Upper lobe of left lung (tissue), 6 donors: ENCODE results near the gene NME5. TPM values are rescaled to one million over a fixed set of nuclear protein-coding genes. Genes with fewer than 3 reads are reported as not detected.

Source experiments
- ATAC-seq, 2 donors: fragments of 200-7000 bp; cut with Tn5 transposase; one replicate each; pipeline ENCODE4 v1.9.1; 2022; ENCODE audit warnings: mild to moderate bottlenecking in 2 of 2, moderate library complexity in 2 of 2; ENCODE audit not compliant: low FRiP score in 2 of 2
- DNase-seq, 2 donors: peaks; one replicate each; pipeline ENCODE4 v3.0.0-alpha.2; 2019 to 2020
- H3K27ac ChIP-seq, 4 donors: fragments of 200-600 bp; sonication (generic); one replicate each; pipeline ENCODE4 v1.5.1; 2016 to 2019
- H3K27me3 ChIP-seq, 4 donors: fragments of 200-600 bp; sonication (generic); one replicate each; pipeline ENCODE4 v1.5.1; 2017 to 2019
- H3K36me3 ChIP-seq, 4 donors: fragments of 200-600 bp; sonication (generic); one replicate each; pipeline ENCODE4 v1.5.1; 2016 to 2019
- H3K4me1 ChIP-seq, 4 donors: fragments of 200-600 bp; sonication (generic); one replicate each; pipeline ENCODE4 v1.5.1; 2018 to 2019
- H3K4me3 ChIP-seq, 4 donors: fragments of 200-600 bp; sonication (generic); one replicate each; pipeline ENCODE4 v1.5.1; 2017 to 2019; ENCODE audit warnings: mild to moderate bottlenecking in 2 of 4, moderate library complexity in 1 of 4
- H3K9me3 ChIP-seq, 4 donors: fragments of 200-600 bp; sonication (generic); one replicate each; pipeline ENCODE4 v1.5.1; 2018 to 2019
- EP300 ChIP-seq, 4 donors: sonication (generic); formaldehyde crosslinking; IDR thresholded peaks; one replicate each; pipeline ENCODE4 v1.5.1; 2017; ENCODE audit warnings: antibody characterized with exemption in 4 of 4, control low read depth in 2 of 4
- POLR2A ChIP-seq, 4 donors: fragments of 450-650 bp; IDR thresholded peaks; one replicate each; pipeline ENCODE4 v1.5.1; 2016 to 2017; ENCODE audit warnings: antibody characterized with exemption in 4 of 4, mild to moderate bottlenecking in 2 of 4
- POLR2AphosphoS5 ChIP-seq, 2 donors: sonication (generic); formaldehyde crosslinking; IDR thresholded peaks; one replicate each; pipeline ENCODE4 v1.5.1; 2017; ENCODE audit warnings: antibody characterized with exemption in 2 of 2
- WGBS, 2 donors: methylation state at CpG; one replicate each; pipeline ENCODE4 v1.1.5; 2017 to 2018; 5-methylcytosine and 5-hydroxymethylcytosine counted together
- total RNA-seq, 6 donors: library from RNA; depleted of rRNA in 4 of 6; stranded (reverse); fragments of >200 nt in 4 of 6; gene quantifications; one replicate each; pipeline versions ENCODE4 v1.1.0 to v1.2.1, GENCODE V29; 2016 to 2021
- TF ChIP-seq, protein P1 (sequence below), 6 experiments: fragments of 450-650 bp in 4 of 6; fragments of 200-600 bp in 2 of 6; sonication (generic) in 2 of 6; IDR thresholded peaks; one replicate each; pipeline ENCODE4 v1.5.1; 2016 to 2019; ENCODE audit warnings: antibody characterized with exemption in 6 of 6
- donor health status: DM: no; HTN: no; CAD: no; lungs with moderate emphysema.
- donor health status: DM: no; HTN: yes; CAD: no; lungs with severe emphysema.

Gene NME5, protein sequence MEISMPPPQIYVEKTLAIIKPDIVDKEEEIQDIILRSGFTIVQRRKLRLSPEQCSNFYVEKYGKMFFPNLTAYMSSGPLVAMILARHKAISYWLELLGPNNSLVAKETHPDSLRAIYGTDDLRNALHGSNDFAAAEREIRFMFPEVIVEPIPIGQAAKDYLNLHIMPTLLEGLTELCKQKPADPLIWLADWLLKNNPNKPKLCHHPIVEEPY
- 10 to 100 TPM in 1 of 6 donors, 1 to 10 TPM in 4, not detected in 1; 1.6 to 22.8 (median 4.4) TPM for total RNA-seq

DNA sequence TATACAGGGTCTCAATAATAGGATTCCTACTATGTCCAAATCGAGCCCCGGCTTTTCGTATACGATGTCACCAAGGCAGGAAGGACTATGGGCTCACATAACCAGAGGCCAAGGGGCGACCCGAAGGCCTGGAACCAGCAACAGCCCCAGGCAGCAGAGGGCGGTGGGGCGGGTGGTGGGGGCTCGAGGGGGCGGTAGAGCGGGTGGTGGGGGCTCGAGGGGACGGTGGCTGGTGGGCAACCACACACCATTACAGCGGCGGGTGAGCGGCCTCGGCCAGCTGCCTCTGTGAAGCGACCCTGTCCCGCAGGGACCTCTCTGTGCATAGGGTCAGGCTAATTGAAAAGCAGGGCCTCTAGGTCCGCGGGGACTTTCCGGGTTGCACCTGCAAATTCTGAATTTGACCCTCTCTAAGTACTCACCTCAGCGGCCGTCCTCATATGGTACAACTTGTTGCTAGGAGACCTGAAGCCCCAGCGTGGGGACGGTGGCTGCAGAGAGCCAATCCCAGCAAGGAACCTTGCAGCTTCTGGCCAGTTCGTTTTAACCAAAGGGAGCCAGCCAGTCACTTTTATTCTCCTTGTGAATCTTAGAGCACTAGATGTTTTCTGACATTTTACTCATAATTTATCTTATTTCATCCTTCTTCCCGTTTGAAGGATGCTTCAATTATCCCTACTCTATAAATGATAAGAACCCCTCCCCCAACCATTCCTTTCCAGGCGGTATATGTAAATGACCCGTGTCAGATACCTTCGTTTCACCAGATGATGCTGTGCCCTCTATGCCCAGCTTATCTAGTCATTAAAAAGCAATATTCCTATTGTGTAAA is at the start of gene NME5:
NME5 (minus strand) TSS at position 480 of the 832 bp plus-strand sequence. CDS start 648 bp downstream, outside the sequence.
- peak; percentile 76 to 84 for ATAC-seq

DNA sequence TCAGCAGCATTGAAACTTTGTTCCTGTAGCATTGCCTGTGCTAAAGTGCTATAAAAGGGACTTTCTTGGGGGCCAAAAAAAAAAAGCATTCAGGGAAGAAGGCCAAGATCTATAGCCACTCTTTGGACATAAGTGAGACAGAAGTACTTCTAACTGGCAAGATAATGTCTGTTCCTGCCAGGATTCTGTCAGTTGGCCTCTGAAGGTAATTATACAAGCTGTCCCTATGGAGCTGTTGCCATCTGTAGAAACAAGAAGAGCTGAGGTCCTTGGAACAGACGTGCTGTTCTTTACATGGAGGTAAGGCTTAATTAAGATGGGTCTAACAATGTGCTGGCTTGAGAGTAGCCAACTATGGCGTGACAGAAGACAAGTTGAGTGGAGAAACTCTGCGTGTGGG is 49.4 kb upstream of the NME5 start:
- no peaks in the 10 kb centered on the region for H3K9me3 ChIP-seq
- DNase-seq = no peak
- 81 to 87% methylated on average over 3 of the region's 3 CpGs for whole genome bisulfite sequencing, 2 donors
- no peak overlapping the region for H3K27ac ChIP-seq
- H3K4me3 ChIP-seq = no peak overlapping the region
- H3K4me1 ChIP-seq = no peaks in the 10 kb centered on the region
- no peaks in the 10 kb centered on the region for H3K27me3 ChIP-seq
- TF ChIP-seq EP300 (IDR thresholded peaks at IDR 0.05) = no peak
- TF ChIP-seq, protein P1, sequence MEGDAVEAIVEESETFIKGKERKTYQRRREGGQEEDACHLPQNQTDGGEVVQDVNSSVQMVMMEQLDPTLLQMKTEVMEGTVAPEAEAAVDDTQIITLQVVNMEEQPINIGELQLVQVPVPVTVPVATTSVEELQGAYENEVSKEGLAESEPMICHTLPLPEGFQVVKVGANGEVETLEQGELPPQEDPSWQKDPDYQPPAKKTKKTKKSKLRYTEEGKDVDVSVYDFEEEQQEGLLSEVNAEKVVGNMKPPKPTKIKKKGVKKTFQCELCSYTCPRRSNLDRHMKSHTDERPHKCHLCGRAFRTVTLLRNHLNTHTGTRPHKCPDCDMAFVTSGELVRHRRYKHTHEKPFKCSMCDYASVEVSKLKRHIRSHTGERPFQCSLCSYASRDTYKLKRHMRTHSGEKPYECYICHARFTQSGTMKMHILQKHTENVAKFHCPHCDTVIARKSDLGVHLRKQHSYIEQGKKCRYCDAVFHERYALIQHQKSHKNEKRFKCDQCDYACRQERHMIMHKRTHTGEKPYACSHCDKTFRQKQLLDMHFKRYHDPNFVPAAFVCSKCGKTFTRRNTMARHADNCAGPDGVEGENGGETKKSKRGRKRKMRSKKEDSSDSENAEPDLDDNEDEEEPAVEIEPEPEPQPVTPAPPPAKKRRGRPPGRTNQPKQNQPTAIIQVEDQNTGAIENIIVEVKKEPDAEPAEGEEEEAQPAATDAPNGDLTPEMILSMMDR (IDR thresholded peaks at IDR 0.05) = no peak
- no peak for TF ChIP-seq POLR2AphosphoS5 (IDR thresholded peaks at IDR 0.05)
- no peak for TF ChIP-seq POLR2A (IDR thresholded peaks at IDR 0.05)
- H3K36me3 ChIP-seq = peaks cover 21 to 95% (median 60%) of the 10 kb centered on the region in 4 donors
- ATAC-seq = no peak

More for the DNA sequence above, at the start of gene NME5:
- peaks cover 0 to 10% (median 1%) of the 10 kb centered on the region in 4 donors for H3K4me1 ChIP-seq
- no peak for TF ChIP-seq POLR2AphosphoS5 (IDR thresholded peaks at IDR 0.05)
- peak in 1 of 4 donors; percentile 20 for TF ChIP-seq POLR2A (IDR thresholded peaks at IDR 0.05)
- H3K4me3 ChIP-seq = peak within 1 kb of the TSS in 3 of 4 donors; percentile 60 to 61 (median 61)
- no peaks in the 10 kb centered on the region for H3K9me3 ChIP-seq
- H3K36me3 ChIP-seq = no peaks in the 10 kb centered on the region
- WGBS, 2 donors = 12% methylated on average over 25 to 30 of the region's 31 CpGs
- H3K27ac ChIP-seq = peak within 1 kb of the TSS in 2 of 4 donors; percentile 35 to 49
- DNase-seq = peak; percentile 70 to 83
- H3K27me3 ChIP-seq = no peaks in the 10 kb centered on the region

DNA sequence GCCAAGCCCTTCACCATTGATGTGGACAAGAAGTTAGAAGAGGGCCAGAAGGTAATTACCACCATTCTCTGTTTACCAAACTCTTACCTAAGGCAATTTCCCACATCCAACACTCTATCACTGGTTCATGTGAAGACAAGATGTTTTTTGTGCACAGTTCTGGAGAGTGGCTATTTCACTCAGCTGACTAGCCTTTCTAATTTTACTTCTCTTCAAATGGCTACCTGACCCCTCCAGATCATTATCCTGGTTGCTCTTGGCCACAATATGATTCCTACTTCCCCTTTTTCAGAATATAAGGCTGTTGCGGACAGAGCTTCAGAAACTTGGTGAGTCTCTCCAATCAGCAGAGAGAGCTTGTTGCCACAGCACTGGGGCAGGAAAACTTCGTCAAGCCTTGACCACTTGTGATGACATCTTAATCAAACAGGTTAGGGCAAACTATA is 46.8 kb upstream of the NME5 start:
- ATAC-seq = no peak
- peak overlapping the region in 1 of 4 donors; percentile 61 for H3K27ac ChIP-seq
- peak in 1 of 2 donors; percentile 45 for DNase-seq
- H3K36me3 ChIP-seq = peaks cover 14 to 69% (median 41%) of the 10 kb centered on the region in 4 donors
- H3K4me1 ChIP-seq = no peaks in the 10 kb centered on the region
- H3K27me3 ChIP-seq = no peaks in the 10 kb centered on the region
- no peaks in the 10 kb centered on the region for H3K9me3 ChIP-seq
- TF ChIP-seq POLR2AphosphoS5 (IDR thresholded peaks at IDR 0.05) = no peak
- TF ChIP-seq, protein P1 (IDR thresholded peaks at IDR 0.05) = no peak
- TF ChIP-seq EP300 (IDR thresholded peaks at IDR 0.05) = peak in 1 of 4 donors; percentile 22
- TF ChIP-seq POLR2A (IDR thresholded peaks at IDR 0.05) = no peak
- H3K4me3 ChIP-seq = no peak overlapping the region
- 58 to 69% methylated on average over 2 of the region's 2 CpGs for WGBS, 2 donors

DNA sequence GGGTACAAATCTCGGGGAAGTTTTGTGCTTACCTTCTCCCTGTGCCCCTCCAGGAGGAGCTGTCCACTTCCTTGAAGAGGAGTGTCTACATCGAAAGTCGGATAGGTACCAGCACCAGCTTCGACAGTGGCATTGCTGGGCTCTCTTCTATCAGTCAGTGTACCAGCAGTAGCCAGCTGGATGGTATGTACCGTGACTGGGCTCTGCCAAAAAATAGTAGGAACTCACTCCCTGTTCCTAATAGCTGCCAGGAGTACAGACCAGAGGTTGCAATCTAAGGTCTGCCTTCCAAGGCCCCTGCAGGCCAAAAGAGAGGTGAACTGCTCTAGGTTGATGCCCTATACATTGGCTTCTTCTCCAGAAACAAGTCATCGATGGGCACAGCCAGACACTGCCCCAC is 43.6 kb upstream of the NME5 start:
- no peaks in the 10 kb centered on the region for H3K9me3 ChIP-seq
- ATAC-seq (no peak), DNase-seq (no peak)
- peaks cover 0 to 39% (median 18%) of the 10 kb centered on the region in 4 donors for H3K36me3 ChIP-seq
- H3K27me3 ChIP-seq = no peaks in the 10 kb centered on the region
- H3K4me3 ChIP-seq = no peak overlapping the region
- peaks cover 5 to 21% (median 12%) of the 10 kb centered on the region in 4 donors for H3K4me1 ChIP-seq
- no peak for TF ChIP-seq EP300 (IDR thresholded peaks at IDR 0.05)
- no peak for TF ChIP-seq POLR2AphosphoS5 (IDR thresholded peaks at IDR 0.05)
- TF ChIP-seq, protein P1 (IDR thresholded peaks at IDR 0.05) = no peak
- no peak for TF ChIP-seq POLR2A (IDR thresholded peaks at IDR 0.05)
- H3K27ac ChIP-seq = no peak overlapping the region
- 94 to 97% methylated on average over 6 of the region's 6 CpGs for WGBS, 2 donors

DNA sequence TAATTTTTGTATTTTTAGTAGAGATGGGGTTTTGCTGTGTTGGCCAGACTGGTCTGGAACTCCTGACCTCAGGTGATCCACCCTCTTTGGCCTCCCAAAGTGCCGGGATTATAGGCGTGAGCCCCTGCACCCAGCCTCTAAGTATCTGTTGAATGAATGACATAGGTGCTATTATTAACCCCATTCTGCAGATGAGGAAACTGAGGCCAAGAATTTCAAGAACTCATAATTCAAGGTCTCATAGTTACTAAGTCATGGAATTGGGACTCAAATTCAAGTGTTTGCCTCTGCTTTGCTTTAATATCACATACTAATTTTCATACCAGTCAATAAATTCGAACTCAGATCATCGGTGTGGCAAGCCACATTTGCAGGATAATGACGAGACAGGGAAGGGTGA is 41.6 kb upstream of the NME5 start:
- Histone ChIP-seq H3K4me3 (no peak overlapping the region), H3K27ac (no peak overlapping the region), H3K36me3 (peaks cover 0 to 31% (median 14%) of the 10 kb centered on the region in 4 donors), H3K27me3 (no peaks in the 10 kb centered on the region), H3K9me3 (no peaks in the 10 kb centered on the region), H3K4me1 (peaks cover 14 to 29% (median 23%) of the 10 kb centered on the region in 4 donors)
- DNase-seq (no peak), ATAC-seq (no peak)
- 92 to 96% methylated on average over 5 of the region's 5 CpGs for WGBS, 2 donors
- TF ChIP-seq EP300 (IDR thresholded peaks at IDR 0.05) (no peak), POLR2A (IDR thresholded peaks at IDR 0.05) (no peak), POLR2AphosphoS5 (IDR thresholded peaks at IDR 0.05) (no peak)
- TF ChIP-seq, protein P1 (IDR thresholded peaks at IDR 0.05) = no peak
